ENCODE measurements around the gene SLC35F4. TPM values are rescaled to one million over a fixed set of nuclear protein-coding genes. Genes with fewer than 3 reads are reported as not detected.

Gene SLC35F4
- total RNA-seq: not detected in 2 replicates

DNA sequence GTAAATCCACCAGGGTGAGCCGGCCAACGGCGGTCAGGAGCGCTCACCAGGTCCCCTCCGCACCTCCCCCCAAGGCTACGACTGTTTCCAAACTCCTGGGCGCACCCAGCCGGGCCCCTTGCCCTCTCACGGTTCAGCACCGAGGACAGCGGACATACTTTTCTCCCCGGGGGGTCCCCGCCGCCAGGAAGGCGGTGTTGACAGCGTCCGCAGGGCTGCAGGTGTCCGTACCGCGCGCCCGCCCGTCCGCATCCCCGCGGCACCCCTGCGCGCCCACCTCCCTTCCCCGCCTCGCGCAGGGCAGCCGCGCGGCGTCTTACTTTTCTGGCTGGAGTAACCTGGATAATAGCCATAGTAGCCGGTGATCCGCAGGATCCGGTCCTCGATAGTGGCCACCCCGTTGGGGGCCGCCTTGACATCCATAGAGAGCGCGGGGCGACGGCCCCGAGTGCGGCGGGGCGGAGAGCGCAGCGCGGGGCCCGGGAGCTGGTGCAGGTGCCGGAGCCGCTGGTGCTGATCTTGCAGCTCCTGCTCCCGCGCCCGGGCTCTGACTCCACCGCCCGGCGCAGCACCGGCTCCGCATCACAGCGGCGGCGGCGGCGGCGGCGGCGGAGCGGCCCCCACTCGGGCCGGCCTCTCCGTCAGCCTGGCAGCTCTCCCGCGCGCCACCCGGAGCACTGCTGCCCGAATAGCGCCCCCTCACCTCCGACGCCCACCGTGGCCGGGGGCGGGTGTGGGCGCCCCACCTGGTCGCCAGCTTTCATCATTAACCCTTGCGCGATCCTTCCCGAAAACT, at the start of gene SLC35F4:
SLC35F4 (minus strand) TSS at position 690 of the 796 bp plus-strand sequence.

Measured in placental epithelial cell (primary cell).